ENCODE data around the gene TEPSIN. TPM values are rescaled to one million over a fixed set of nuclear protein-coding genes. Genes with fewer than 3 reads are reported as not detected.

TEPSIN gene
- total and polyA plus RNA-seq, 2 of the 13 experiments (the other 11 are each of a cell fraction or from before 2014, with no cell fraction given) = 16.1 to 18.8 TPM

DNA sequence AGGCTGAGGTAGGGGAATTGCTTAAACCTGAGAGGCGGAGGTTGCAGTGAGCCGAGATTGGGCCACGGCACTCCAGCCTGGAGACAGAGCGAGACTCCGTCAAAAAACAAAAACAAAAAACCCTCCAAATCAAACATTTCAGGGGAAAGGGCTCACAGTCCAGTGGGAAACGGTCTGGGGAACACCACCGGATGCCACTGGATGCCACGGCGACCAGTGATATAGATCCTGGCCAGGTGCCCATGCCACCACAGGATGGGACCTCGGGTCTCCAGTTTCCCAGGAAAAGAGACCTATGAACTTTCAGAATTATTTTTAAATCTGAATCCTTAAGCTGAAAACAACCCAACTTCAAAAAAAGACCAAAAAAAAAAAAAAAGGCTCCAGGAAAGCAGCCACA lies 28.4 kb downstream of the TEPSIN start (continued):
- TF ChIP-seq, protein P1, sequence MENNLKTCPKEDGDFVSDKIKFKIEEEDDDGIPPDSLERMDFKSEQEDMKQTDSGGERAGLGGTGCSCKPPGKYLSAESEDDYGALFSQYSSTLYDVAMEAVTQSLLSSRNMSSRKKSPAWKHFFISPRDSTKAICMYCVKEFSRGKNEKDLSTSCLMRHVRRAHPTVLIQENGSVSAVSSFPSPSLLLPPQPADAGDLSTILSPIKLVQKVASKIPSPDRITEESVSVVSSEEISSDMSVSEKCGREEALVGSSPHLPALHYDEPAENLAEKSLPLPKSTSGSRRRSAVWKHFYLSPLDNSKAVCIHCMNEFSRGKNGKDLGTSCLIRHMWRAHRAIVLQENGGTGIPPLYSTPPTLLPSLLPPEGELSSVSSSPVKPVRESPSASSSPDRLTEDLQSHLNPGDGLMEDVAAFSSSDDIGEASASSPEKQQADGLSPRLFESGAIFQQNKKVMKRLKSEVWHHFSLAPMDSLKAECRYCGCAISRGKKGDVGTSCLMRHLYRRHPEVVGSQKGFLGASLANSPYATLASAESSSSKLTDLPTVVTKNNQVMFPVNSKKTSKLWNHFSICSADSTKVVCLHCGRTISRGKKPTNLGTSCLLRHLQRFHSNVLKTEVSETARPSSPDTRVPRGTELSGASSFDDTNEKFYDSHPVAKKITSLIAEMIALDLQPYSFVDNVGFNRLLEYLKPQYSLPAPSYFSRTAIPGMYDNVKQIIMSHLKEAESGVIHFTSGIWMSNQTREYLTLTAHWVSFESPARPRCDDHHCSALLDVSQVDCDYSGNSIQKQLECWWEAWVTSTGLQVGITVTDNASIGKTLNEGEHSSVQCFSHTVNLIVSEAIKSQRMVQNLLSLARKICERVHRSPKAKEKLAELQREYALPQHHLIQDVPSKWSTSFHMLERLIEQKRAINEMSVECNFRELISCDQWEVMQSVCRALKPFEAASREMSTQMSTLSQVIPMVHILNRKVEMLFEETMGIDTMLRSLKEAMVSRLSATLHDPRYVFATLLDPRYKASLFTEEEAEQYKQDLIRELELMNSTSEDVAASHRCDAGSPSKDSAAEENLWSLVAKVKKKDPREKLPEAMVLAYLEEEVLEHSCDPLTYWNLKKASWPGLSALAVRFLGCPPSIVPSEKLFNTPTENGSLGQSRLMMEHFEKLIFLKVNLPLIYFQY (CRISPR knock-in tag; IDR thresholded peaks at IDR 0.05; ENCODE audit: borderline replicate concordance) = no peak
- no peak for TF ChIP-seq ZFP90 (CRISPR knock-in tag; IDR thresholded peaks at IDR 0.05; ENCODE audit: borderline replicate concordance)
- TF ChIP-seq DMAP1 (CRISPR knock-in tag; IDR thresholded peaks at IDR 0.05) = no peak
- TF ChIP-seq SP1 (IDR thresholded peaks at IDR 0.05) = no peak
- TF ChIP-seq SP1 (CRISPR knock-in tag; IDR thresholded peaks at IDR 0.05) = no peak
- no peak for TF ChIP-seq ZNF160 (CRISPR knock-in tag; IDR thresholded peaks at IDR 0.05)
- TF ChIP-seq SATB2 (CRISPR knock-in tag; IDR thresholded peaks at IDR 0.05) = no peak

DNA sequence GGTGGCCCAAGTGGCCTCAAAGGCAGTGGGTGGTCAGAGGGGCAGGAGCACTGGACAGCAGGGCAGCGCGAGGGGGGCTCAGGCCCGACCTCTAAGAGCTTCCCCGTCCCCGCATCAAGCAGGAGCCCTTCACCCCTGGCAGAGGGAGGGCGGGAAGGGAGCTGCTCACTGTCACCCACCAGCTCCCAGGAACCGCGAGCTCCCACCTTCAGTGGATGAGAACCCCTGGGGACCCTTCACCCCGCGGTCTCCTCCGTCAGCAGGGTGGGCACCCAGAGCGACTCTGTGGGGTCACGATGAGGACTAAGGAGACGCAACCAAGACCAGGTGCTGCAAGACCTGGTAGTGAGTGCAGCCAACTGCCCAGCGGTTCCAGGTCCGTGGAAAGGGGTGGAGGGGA lies 29.7 kb downstream of the TEPSIN start:
- intact Hi-C loops (cut with micrococcal nuclease; ENCODE audit: unreplicated experiment) = no loop called here
- no TSS peak for BruUV-seq (replicated peaks)
- Histone ChIP-seq H3K27me3 (ENCODE audit: control insufficient read depth in 1 of 2, insufficient read depth in 2 of 2, low read length in 2 of 2) (no peaks in the 10 kb centered on the region), H3K4me3 (replicated peaks in 1 of 3; ENCODE audit: insufficient read depth in 1 of 3, low read depth in 2 of 3, low read length in 3 of 3) (no peak overlapping the region), H3K9me3 (ENCODE audit: low read length) (no peaks in the 10 kb centered on the region), H3K36me3 (replicated peaks in 1 of 2; ENCODE audit: control insufficient read depth in 1 of 2, insufficient read depth in 2 of 2, low read length in 2 of 2) (peaks cover 14 to 39% of the 10 kb centered on the region in 2 experiments), H3K4me2 (ENCODE audit: low read depth, low read length) (no peak overlapping the region), H2AFZ (ENCODE audit: low read length) (no peak overlapping the region), H3K27ac (ENCODE audit: extremely low read length, insufficient read depth, low read length) (no peak overlapping the region), H3K79me2 (ENCODE audit: insufficient read depth, low read length) (no peaks in the 10 kb centered on the region), H3K4me1 (ENCODE audit: insufficient read depth, low read length) (no peaks in the 10 kb centered on the region), H3K9ac (ENCODE audit: insufficient read depth, low read depth, low read length) (no peak overlapping the region), H4K20me1 (ENCODE audit: insufficient read depth, low read length) (no peaks in the 10 kb centered on the region)
- DNase-seq (ENCODE audit: low spot score) (no peak), FAIRE-seq (no peak), ATAC-seq (no peak)
- CTCF ChIA-PET (ENCODE audit: low intra/inter-chr PET ratio, low total read pairs) = no interaction called here
- in situ Hi-C loops (cut with HindIII; ENCODE audit: extremely low pct_ligation_motif_present, low pct_unique_long_range_greater_than_20kb) = no loop called here
- 96% methylated on average over 12 of the region's 16 CpGs for WGBS (ENCODE audit: low lambda C conversion rate)
- POLR2A ChIA-PET = no interaction called here
- no peak for TF ChIP-seq ZNF253 (CRISPR knock-in tag; IDR thresholded peaks at IDR 0.05; ENCODE audit: borderline replicate concordance)
- no peak for TF ChIP-seq PCBP2 (optimal IDR thresholded peaks at IDR 0.05; ENCODE audit: low read depth, low read length, poor library complexity, severe bottlenecking)
- no peak for TF ChIP-seq ZNF333 (CRISPR knock-in tag; IDR thresholded peaks at IDR 0.05; ENCODE audit: borderline replicate concordance)
- TF ChIP-seq TCF7 (IDR thresholded peaks at IDR 0.05; ENCODE audit: low read depth) = no peak
- TF ChIP-seq NRL (CRISPR knock-in tag; IDR thresholded peaks at IDR 0.05; ENCODE audit: borderline replicate concordance) = no peak
- no peak for TF ChIP-seq HHEX (CRISPR knock-in tag; IDR thresholded peaks at IDR 0.05)
- TF ChIP-seq NCOA1 (CRISPR knock-in tag; IDR thresholded peaks at IDR 0.05) = no peak
- TF ChIP-seq, protein P2, sequence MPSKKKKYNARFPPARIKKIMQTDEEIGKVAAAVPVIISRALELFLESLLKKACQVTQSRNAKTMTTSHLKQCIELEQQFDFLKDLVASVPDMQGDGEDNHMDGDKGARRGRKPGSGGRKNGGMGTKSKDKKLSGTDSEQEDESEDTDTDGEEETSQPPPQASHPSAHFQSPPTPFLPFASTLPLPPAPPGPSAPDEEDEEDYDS (CRISPR knock-in tag; IDR thresholded peaks at IDR 0.05) = no peak
- TF ChIP-seq ZNF326 (CRISPR knock-in tag; IDR thresholded peaks at IDR 0.05; ENCODE audit: borderline replicate concordance) = no peak
- TF ChIP-seq RBAK (CRISPR knock-in tag; IDR thresholded peaks at IDR 0.05) = no peak
- TF ChIP-seq ZNF446 (CRISPR knock-in tag; IDR thresholded peaks at IDR 0.05) = no peak
- TF ChIP-seq, protein P3, sequence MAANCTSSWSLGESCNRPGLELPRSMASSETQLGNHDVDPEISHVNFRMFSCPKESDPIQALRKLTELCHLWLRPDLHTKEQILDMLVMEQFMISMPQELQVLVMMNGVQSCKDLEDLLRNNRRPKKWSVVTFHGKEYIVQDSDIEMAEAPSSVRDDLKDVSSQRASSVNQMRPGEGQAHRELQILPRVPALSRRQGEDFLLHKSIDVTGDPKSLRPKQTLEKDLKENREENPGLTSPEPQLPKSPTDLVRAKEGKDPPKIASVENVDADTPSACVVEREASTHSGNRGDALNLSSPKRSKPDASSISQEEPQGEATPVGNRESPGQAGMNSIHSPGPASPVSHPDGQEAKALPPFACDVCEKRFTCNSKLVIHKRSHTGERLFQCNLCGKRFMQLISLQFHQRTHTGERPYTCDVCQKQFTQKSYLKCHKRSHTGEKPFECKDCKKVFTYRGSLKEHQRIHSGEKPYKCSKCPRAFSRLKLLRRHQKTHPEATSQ (CRISPR knock-in tag; IDR thresholded peaks at IDR 0.05; ENCODE audit: borderline replicate concordance) = no peak
- TF ChIP-seq SP5 (CRISPR knock-in tag; IDR thresholded peaks at IDR 0.05; ENCODE audit: borderline replicate concordance, low read depth) = no peak
